H9 (cell line): ENCODE measurements around the gene ADGRA1. TPM values are rescaled to one million over a fixed set of nuclear protein-coding genes. Genes with fewer than 3 reads are reported as not detected.

Experiments
- DNase-seq: peaks from one replicate; pipeline ENCODE4 v3.0.0-alpha.2; 2017
- H2AFZ ChIP-seq: one replicate; pipeline ENCODE4 v1.6.1; 2013; ENCODE audit warnings: mild to moderate bottlenecking, low read length, control low read depth, moderate library complexity
- H2AK5ac ChIP-seq: 2 replicates; pipeline ENCODE4 v1.6.1; 2013; ENCODE audit warnings: low read length, control low read depth, mixed read lengths; ENCODE audit not compliant: insufficient read length
- H2BK120ac ChIP-seq: one replicate; pipeline ENCODE4 v1.6.1; 2013; ENCODE audit warnings: low read depth, mild to moderate bottlenecking, low read length, control low read depth, inconsistent platforms; ENCODE audit not compliant: poor library complexity, severe bottlenecking
- H2BK12ac ChIP-seq: 2 replicates; pipeline ENCODE4 v1.6.1; 2013; ENCODE audit warnings: low read length, control low read depth, mixed read lengths, low read depth; ENCODE audit not compliant: insufficient read length
- H2BK15ac ChIP-seq: 2 replicates; pipeline ENCODE4 v1.6.1; 2013; ENCODE audit warnings: low read depth, low read length, control low read depth
- H2BK20ac ChIP-seq: one replicate; pipeline ENCODE4 v1.6.1; 2013; ENCODE audit warnings: low read depth, mild to moderate bottlenecking, low read length, control low read depth, inconsistent platforms; ENCODE audit not compliant: poor library complexity, severe bottlenecking
- H2BK5ac ChIP-seq: 2 replicates; pipeline ENCODE4 v1.6.1; 2013; ENCODE audit warnings: low read length, control low read depth, mixed read lengths; ENCODE audit not compliant: insufficient read length
- H3K14ac ChIP-seq: 2 replicates; pipeline ENCODE4 v1.6.1; 2013; ENCODE audit warnings: low read length, control low read depth; ENCODE audit not compliant: insufficient read depth
- H3K18ac ChIP-seq: 2 replicates; pipeline ENCODE4 v1.6.1; 2013; ENCODE audit warnings: low read depth, mild to moderate bottlenecking, mixed read lengths, low read length, control low read depth; ENCODE audit not compliant: insufficient read length
- H3K23ac ChIP-seq: 2 replicates; pipeline ENCODE4 v1.6.1; 2013; ENCODE audit warnings: low read length, control low read depth, mixed read lengths, low read depth; ENCODE audit not compliant: insufficient read length
- H3K23me2 ChIP-seq: 2 replicates; pipeline ENCODE4 v1.6.1; 2013; ENCODE audit warnings: low read depth, mild to moderate bottlenecking, mixed read lengths, low read length, control low read depth; ENCODE audit not compliant: insufficient read length, poor library complexity, severe bottlenecking
- H3K27ac ChIP-seq: 2 replicates; pipeline ENCODE4 v1.5.1; 2013; ENCODE audit warnings: low read length, control low read depth, mixed read lengths, low read depth; ENCODE audit not compliant: insufficient read length
- H3K27me3 ChIP-seq: 2 replicates; pipeline ENCODE4 v1.6.1; 2013; ENCODE audit warnings: low read length, control low read depth, inconsistent platforms; ENCODE audit not compliant: insufficient read depth
- H3K4ac ChIP-seq: 2 replicates; pipeline ENCODE4 v1.6.1; 2013; ENCODE audit warnings: low read depth, mild to moderate bottlenecking, control low read depth, inconsistent platforms, low read length, moderate library complexity
- H3K4me1 ChIP-seq: 2 replicates; pipeline ENCODE4 v1.6.1; 2013; ENCODE audit warnings: low read length, control low read depth, inconsistent platforms; ENCODE audit not compliant: insufficient read depth
- H3K4me2 ChIP-seq: 2 replicates; pipeline ENCODE4 v1.6.1; 2013; ENCODE audit warnings: low read length, control low read depth, mixed read lengths; ENCODE audit not compliant: insufficient read length, insufficient read depth
- H3K56ac ChIP-seq: 2 replicates; pipeline ENCODE4 v1.6.1; 2013; ENCODE audit warnings: low read depth, mild to moderate bottlenecking, mixed read lengths, low read length, control low read depth; ENCODE audit not compliant: insufficient read length
- H3K79me1 ChIP-seq: 2 replicates; pipeline ENCODE4 v1.6.1; 2013; ENCODE audit warnings: low read depth, mild to moderate bottlenecking, moderate library complexity, low read length, control low read depth, inconsistent platforms; ENCODE audit not compliant: insufficient read depth, poor library complexity, severe bottlenecking
- H3K79me2 ChIP-seq: 2 replicates; pipeline ENCODE4 v1.6.1; 2013; ENCODE audit warnings: low read length, control low read depth, inconsistent platforms; ENCODE audit not compliant: insufficient read depth
- H3K9ac ChIP-seq: 2 replicates; pipeline ENCODE4 v1.6.1; 2013; ENCODE audit warnings: low read length, control low read depth, mixed read lengths; ENCODE audit not compliant: insufficient read length; ENCODE audit errors: extremely low read depth
- H3K9me3 ChIP-seq: one replicate; pipeline ENCODE4 v1.6.1; 2013; ENCODE audit warnings: low read depth, low read length, inconsistent platforms; ENCODE audit not compliant: control insufficient read depth
- H3T11ph ChIP-seq: one replicate; pipeline ENCODE4 v1.6.1; 2013; ENCODE audit warnings: mild to moderate bottlenecking, low read length, control low read depth, inconsistent platforms
- H4K20me1 ChIP-seq: one replicate; pipeline ENCODE4 v1.6.1; 2013; ENCODE audit not compliant: control insufficient read depth, insufficient read length, insufficient read depth
- H4K5ac ChIP-seq: 2 replicates; pipeline ENCODE4 v1.6.1; 2013; ENCODE audit warnings: low read depth, mild to moderate bottlenecking, mixed read lengths, low read length, control low read depth; ENCODE audit not compliant: insufficient read length
- H4K8ac ChIP-seq: replicated peaks from 2 replicates; pipeline ENCODE4 v1.6.1; 2013; ENCODE audit warnings: low read length, control low read depth, mixed read lengths, low read depth; ENCODE audit not compliant: insufficient read length
- H4K91ac ChIP-seq: 2 replicates; pipeline ENCODE4 v1.6.1; 2013; ENCODE audit warnings: low read depth, mild to moderate bottlenecking, moderate library complexity, mixed read lengths, low read length, control low read depth; ENCODE audit not compliant: insufficient read length
- H3K27ac Mint-ChIP-seq, 3 experiments: 2 replicates in 2 of 3; 3 replicates in 1 of 3; pipeline ENCODE4 v1.8.0; 2020 to 2021; ENCODE audit warnings: mixed read lengths in 3 of 3, mild to moderate bottlenecking in 1 of 3, moderate library complexity in 1 of 3
- H3K27me3 Mint-ChIP-seq: 2 replicates; pipeline ENCODE4 v1.8.0; 2021; ENCODE audit warnings: low read depth, mild to moderate bottlenecking, moderate library complexity, mixed read lengths
- H3K36me3 Mint-ChIP-seq, 3 experiments: 2 replicates in 2 of 3; 3 replicates in 1 of 3; pipeline ENCODE4 v1.8.0; 2020 to 2021; ENCODE audit warnings: low read depth in 3 of 3, mixed read lengths in 3 of 3; ENCODE audit not compliant: insufficient read depth in 1 of 3
- H3K4me1 Mint-ChIP-seq, 2 experiments: 2 replicates each; pipeline ENCODE4 v1.8.0; 2020; ENCODE audit warnings: mixed read lengths in 2 of 2
- H3K4me3 Mint-ChIP-seq, 2 experiments: 2 replicates in 1 of 2; 3 replicates in 1 of 2; pipeline ENCODE4 v1.8.0; 2020 to 2021; ENCODE audit warnings: mild to moderate bottlenecking in 2 of 2, mixed read lengths in 2 of 2, moderate library complexity in 1 of 2
- H3K9me3 Mint-ChIP-seq, 2 experiments: 2 replicates in 1 of 2; 3 replicates in 1 of 2; pipeline ENCODE4 v1.8.0; 2020; ENCODE audit warnings: mild to moderate bottlenecking in 2 of 2, mixed read lengths in 2 of 2, moderate library complexity in 1 of 2
- WGBS: extraction: QIAGEN DNeasy Blood & Tissue Kit; methylation state at CpG from one replicate; pipeline ENCODE4 v1.1.7; 2013; ENCODE audit warnings: missing lambda C conversion rate, low lambda C conversion rate, mixed read lengths; ENCODE audit not compliant: insufficient read length; ENCODE audit errors: extremely low coverage; 5-methylcytosine and 5-hydroxymethylcytosine counted together
- total RNA-seq: library from RNA; stranded (reverse); gene quantifications from 2 replicates; pipeline ENCODE4 v1.2.1, GENCODE V29; 2021
- TF ChIP-seq, protein P1 (sequence below): fragments of 200-600 bp; sonication (generic); conservative IDR thresholded peaks from 3 replicates; pipeline ENCODE4 v1.8.0; 2021; ENCODE audit warnings: antibody characterized with exemption, mild to moderate bottlenecking

ADGRA1 gene
- total RNA-seq, 1 experiment from 2014 or later = 0.11 TPM

DNA sequence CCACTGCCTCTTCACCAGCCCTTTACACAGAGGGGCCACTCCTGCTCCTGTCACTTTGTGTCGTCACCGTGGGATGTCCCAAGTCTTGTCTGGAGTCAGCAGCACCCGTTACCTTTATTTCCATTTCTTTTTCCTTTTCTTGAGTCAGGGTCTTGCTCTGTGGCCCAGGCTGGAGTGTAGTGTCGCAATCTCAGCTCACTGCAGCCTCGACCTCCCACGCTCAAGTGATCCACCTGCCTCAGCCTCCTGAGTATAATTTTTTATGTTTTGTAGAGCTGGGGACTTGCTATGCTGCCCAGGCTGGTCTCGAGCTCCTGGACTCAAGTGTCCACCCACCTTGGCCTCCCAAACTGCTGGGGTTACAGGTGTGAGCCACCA, 28.6 kb upstream of the ADGRA1 start:
- Histone ChIP-seq H3T11ph (no peak overlapping the region), H3K79me2 (no peaks in the 10 kb centered on the region), H3K4me2 (no peak overlapping the region), H2BK120ac (no peak overlapping the region), H4K20me1 (no peaks in the 10 kb centered on the region), H3K23ac (no peak overlapping the region), H3K14ac (no peak overlapping the region; the same call in 1 of the 2 replicates), H3K79me1 (no peaks in the 10 kb centered on the region), H4K5ac (no peak overlapping the region), H3K9ac (no peak overlapping the region), H3K18ac (no peak overlapping the region), H3K9me3 (no peaks in the 10 kb centered on the region), H2AFZ (no peak overlapping the region), H3K4ac (no peak overlapping the region), H2BK20ac (no peak overlapping the region), H3K4me1 (no peaks in the 10 kb centered on the region), H2BK5ac (no peak overlapping the region), H4K91ac (no peak overlapping the region), H3K23me2 (no peaks in the 10 kb centered on the region), H2BK12ac (no peak overlapping the region), H2AK5ac (no peak overlapping the region), H3K56ac (no peak overlapping the region), H4K8ac (no peak overlapping the region), H3K27me3 (no peaks in the 10 kb centered on the region), H2BK15ac (no peak overlapping the region), H3K27ac (no peak overlapping the region)
- Mint-ChIP-seq H3K27me3 (peaks cover 3% of the 10 kb centered on the region), H3K9me3 (no peaks in the 10 kb centered on the region), H3K36me3 (no peaks in the 10 kb centered on the region; a peak in 1 of 7 replicates), H3K4me1 (peaks cover 0 to 7% of the 10 kb centered on the region in 2 experiments; a peak in 1 of 4 replicates), H3K27ac (no peak overlapping the region; a peak in 1 of 7 replicates), H3K4me3 (no peak overlapping the region)
- TF ChIP-seq, protein P1, sequence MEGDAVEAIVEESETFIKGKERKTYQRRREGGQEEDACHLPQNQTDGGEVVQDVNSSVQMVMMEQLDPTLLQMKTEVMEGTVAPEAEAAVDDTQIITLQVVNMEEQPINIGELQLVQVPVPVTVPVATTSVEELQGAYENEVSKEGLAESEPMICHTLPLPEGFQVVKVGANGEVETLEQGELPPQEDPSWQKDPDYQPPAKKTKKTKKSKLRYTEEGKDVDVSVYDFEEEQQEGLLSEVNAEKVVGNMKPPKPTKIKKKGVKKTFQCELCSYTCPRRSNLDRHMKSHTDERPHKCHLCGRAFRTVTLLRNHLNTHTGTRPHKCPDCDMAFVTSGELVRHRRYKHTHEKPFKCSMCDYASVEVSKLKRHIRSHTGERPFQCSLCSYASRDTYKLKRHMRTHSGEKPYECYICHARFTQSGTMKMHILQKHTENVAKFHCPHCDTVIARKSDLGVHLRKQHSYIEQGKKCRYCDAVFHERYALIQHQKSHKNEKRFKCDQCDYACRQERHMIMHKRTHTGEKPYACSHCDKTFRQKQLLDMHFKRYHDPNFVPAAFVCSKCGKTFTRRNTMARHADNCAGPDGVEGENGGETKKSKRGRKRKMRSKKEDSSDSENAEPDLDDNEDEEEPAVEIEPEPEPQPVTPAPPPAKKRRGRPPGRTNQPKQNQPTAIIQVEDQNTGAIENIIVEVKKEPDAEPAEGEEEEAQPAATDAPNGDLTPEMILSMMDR = no peak
- no peak for DNase-seq
- WGBS = no CpG with 5 or more reads among the region's 7 CpGs
